Transverse colon (tissue), 3 donors: ENCODE results near the gene POU2F3.

Experiments
- EP300 ChIP-seq: sonication (generic); formaldehyde crosslinking; IDR thresholded peaks from one replicate; pipeline ENCODE4 v1.6.1; 2017; ENCODE audit warnings: antibody characterized with exemption, low read depth
- TF ChIP-seq, protein P1 (sequence below), 5 experiments: fragments of 200-600 bp in 3 of 5; fragments of 450-650 bp in 2 of 5; sonication (generic) in 3 of 5; IDR thresholded peaks; 1 replicate in 2 of 5; 2 replicates in 3 of 5; pipeline ENCODE4 v1.5.1; 2016 to 2017; ENCODE audit warnings: antibody characterized with exemption in 5 of 5, inconsistent platforms in 3 of 5, mild to moderate bottlenecking in 2 of 5, moderate library complexity in 1 of 5

DNA sequence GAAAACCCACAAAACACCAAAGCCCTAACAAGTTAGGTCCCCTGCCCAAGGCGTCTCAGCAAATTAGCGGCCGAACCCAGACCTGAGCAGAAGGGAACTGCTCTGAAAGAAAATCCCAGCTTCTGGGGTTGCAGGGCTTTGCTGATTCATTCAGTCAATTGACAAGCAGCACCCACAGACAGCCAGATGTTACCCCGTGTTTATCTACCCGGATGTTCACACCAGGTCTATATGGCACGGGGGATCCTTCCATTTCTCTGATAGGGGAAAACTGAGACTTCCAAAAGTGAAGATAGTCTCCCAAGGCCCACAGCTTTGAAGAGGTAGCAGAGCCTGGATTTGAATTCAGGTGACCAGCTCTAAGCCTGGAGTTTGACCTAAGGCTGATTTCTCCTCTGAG is 43.1 kb upstream of the POU2F3 start:
- TF ChIP-seq, protein P1, sequence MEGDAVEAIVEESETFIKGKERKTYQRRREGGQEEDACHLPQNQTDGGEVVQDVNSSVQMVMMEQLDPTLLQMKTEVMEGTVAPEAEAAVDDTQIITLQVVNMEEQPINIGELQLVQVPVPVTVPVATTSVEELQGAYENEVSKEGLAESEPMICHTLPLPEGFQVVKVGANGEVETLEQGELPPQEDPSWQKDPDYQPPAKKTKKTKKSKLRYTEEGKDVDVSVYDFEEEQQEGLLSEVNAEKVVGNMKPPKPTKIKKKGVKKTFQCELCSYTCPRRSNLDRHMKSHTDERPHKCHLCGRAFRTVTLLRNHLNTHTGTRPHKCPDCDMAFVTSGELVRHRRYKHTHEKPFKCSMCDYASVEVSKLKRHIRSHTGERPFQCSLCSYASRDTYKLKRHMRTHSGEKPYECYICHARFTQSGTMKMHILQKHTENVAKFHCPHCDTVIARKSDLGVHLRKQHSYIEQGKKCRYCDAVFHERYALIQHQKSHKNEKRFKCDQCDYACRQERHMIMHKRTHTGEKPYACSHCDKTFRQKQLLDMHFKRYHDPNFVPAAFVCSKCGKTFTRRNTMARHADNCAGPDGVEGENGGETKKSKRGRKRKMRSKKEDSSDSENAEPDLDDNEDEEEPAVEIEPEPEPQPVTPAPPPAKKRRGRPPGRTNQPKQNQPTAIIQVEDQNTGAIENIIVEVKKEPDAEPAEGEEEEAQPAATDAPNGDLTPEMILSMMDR (IDR thresholded peaks at IDR 0.05) = no peak
- TF ChIP-seq EP300 = no peak
